HG03095 (cell line): Measurements from ENCODE around the gene DUOX1.
A peak's percentile ranks its signal among the peaks of the same experiment; 100 is the strongest.

Experiments used
- ATAC-seq: cut with Tn5 transposase; IDR thresholded peaks from one replicate; pipeline ENCODE4 v1.9.1; 2021; ENCODE audit warnings: moderate library complexity; ENCODE audit not compliant: unreplicated experiment

DUOX1 gene

DNA sequence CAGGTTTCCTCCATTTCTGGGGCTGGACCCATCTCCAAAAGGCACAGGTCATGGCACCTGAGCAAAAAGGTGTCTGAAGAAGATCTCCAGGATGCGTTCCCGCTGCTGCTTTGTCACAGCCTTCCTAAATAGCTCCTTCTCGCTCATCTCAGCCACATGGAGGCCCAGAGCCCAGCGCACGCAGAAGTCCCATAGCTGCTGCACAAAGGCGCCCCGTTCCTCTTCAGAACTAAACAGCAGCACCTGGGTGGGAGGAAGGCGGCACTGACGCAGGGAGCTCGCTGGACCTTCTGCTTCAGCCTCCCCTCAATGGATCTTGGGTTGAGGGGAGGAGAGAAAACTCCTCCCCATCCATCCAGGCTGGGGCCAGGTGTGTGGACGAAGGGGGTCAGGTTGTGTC, 24.2 kb upstream of the DUOX1 start:
- ATAC-seq, result no peak

DNA sequence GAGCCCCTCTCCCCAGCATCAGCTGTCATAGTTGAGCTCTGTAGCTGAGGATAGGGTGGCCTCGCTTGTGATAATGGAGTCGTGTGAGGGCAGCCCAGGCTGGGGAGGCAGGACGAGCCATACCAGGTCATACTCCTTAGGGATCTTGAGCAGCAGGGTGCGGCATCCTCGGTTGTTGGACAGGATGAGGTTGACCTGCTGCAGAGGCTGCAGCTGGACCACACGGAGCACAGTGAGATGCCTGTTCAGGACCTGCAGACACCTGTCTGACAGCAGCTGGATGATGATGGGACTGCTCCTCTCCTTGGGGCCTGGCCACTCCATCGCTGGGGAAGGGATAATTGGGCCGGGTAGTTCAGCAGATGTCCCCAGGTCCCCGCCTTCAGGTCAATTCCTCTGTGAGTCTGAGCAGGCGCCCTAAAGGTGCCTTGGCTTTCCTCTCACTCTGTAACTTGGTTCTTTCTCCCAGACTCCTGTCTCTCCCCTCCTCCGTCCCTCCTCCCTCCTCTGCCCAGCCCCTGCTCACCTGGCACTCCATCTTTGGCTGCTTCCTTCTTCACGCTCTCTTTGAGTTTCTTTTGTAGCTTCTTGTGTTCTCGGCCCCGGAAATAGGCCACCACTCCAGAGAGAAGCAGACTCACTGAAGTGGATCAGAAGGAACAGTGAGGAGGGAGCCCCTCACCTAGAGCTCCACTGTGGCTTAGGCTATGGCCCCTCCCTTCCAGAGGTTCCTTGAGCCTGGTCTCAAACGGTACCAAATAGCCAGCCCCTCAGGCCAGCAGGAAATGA, 23.6 kb upstream of the DUOX1 start:
- ATAC-seq, result no peak

DNA sequence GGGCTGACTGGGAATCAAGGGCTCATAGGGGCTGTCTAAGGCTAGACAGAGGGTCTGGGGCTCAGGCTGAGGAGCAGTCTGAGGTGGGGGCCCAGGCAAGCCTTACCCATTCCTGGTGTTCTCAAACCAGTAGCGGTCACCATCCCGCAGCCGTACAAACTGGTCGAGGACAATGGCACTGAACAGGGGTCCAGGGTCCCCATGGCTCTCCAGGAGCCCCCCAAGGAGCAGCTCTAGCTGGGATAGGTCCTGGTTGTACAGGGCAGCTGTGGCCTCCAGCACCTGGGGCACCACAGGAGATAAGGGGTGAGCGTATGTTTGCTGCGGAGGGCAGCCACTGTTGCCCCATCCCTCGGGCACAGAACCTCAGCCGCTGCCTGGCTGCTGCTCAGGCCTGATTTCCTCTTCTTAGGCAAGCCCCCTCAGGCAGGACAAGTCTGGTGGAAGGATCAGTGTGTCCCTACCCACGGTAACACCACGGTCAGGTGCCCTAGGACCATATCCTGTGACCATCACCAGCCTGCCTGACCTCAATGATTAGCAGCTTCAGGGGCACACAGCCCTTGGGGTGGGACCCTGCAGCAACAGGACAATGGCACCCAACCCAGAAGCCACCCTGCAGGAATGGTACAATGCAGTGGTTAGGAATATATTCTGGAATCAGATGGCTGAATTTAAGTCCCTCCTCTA, 21.7 kb upstream of the DUOX1 start:
- no peak for ATAC-seq

DNA sequence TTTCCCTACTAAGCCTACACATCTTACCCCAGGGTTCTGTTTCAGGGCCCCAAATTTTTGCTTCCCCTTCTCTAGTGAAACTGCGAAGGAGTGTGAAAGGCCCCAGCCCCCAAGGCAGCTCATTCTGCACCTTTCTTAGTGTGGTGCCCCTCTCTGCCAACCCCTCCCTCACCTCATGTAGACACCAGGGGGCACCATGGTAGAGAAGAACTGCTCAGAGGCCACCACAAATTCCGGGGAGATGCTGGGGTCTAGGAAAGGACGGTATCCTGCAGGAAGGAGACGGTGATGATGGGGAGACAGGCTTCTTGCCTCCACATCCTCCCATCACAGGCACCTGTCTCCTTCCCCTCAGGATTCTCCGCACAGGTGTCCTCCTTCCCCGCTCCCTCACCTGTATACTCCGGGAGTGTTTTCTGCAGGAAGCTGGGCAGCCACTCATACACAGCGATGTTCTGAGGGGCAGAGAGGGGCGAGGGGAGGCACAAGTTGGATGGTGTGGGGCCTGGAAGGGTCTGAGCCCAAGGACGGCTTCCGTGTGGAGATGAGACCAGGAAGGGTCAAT, 19.5 kb upstream of the DUOX1 start:
- ATAC-seq, result no peak

DNA sequence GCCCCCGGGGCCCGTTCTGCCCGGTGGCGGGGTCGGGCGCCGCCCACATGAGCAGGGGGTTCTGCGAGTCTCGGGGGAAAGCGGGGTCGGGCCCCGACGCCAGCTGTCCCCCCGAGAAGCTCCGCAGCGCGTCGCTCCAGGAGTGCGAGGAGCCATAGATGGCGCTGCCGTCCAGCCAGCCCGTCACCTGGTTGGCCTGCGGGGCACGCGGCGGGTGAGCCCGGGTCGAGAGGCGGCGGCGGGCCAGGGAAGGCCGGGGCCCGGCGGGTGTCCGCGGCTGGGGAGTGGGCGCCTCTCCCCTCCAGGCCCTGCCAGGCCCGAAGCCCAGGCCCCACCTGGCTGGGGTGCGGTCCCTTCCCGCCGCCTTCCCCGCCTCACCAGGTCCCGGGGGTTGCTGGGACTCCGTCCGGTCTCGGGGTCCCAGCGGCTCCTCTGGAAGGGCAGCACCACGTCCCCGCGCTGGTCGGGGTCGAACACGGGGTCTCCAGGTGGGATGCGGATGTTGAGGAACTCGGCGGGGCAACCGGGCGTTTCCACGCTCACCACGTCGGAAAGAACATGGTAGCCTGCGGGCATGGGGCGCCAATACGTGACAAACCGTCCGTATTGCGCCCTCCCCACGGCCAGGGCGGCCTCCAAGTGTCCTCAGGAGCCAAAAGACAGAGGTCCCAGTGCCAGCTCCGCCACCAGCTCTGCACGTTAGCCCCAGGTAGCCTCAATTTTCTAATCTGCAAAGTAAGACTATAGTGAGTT, 18.2 kb upstream of the DUOX1 start:
- no peak for ATAC-seq

DNA sequence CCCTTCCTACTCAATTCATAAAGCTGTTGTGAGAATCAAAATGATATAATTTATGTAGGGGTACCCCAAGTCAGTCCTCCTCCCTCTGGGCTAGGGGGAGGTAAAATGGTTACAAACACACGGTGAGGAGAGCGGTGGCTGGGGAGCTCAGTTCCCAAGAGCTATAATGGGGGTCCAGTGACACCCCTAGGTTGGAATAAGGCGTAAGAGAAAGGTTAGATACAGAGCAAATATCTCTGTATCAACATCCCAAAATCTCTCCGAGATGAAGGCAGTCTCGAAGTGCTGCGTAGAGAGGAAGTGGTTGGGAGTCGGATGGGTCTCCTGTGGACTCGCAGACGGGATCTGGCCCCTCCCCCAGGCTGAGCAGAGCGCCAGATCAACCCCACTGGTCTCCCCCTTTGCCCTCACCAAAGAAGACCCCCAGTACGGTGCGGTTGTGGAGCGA, 17.6 kb upstream of the DUOX1 start:
- no peak for ATAC-seq

DNA sequence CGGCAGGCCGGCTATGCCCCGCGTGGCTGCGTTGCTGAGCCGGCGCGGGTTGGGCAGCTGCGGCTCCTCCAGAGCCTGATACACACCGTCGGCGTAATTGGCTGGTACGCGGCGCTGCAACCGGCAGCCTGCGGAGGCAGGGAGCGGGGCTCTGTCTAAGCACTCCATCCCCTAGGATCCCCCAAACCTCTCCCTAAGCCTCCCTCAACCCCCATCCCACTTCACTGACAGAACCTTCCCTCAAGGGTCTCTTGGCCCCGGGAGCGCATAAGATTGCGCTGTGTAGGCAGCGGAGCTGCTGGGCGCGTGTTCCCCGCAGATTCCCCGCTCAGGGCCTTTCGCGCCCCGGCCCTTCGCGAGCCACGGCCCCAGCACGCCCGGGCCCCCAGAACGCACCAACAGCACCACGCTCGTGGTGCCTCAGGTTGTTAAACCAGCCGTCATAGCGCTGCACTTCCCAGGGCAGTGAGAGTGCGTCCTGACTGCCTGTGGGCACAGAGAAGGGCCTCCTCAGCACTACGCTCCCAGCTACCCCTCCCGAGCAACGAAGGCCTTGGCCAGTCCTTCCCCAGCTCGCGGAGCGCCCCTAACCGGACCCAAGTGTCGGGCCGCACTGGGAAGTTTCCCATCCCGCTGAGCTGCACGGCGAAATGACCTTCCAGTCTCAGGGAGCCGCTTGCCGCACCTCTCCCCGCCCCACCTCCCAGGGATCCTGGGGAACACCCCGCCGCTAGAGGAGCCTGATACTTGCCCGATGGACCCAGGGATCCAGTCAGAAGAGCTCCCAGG, 17.0 kb upstream of the DUOX1 start:
- ATAC-seq, result no peak

DNA sequence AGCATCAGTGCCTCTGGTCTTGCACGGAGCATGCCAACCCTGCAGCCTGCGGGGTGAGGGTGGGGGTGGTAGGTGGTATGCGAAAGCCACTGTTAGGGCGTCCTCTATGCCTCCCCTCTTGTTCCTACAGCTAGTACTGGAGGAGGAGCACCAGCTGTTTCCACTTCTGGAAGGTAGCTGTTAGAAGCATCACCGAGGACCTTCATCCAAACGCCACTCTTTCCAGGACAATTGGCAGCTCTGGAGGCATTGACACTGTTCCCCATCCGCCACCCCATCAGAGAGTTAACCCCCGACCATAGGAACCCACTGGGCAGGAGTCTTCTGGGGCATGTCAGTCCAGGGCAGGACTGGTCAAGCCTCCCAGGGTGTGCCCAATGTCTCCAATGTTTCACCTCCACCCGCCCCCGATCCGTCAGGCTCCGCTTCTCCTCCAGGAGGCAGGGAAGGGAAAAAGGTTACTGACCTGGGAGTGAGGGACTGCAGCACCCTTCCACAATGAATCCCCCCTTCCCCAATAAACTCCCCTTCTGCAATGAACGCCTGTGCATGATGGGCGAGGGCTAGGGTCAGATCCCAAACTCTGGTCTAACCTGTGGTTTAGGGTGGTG, 16.3 kb upstream of the DUOX1 start:
- ATAC-seq, result no peak

DNA sequence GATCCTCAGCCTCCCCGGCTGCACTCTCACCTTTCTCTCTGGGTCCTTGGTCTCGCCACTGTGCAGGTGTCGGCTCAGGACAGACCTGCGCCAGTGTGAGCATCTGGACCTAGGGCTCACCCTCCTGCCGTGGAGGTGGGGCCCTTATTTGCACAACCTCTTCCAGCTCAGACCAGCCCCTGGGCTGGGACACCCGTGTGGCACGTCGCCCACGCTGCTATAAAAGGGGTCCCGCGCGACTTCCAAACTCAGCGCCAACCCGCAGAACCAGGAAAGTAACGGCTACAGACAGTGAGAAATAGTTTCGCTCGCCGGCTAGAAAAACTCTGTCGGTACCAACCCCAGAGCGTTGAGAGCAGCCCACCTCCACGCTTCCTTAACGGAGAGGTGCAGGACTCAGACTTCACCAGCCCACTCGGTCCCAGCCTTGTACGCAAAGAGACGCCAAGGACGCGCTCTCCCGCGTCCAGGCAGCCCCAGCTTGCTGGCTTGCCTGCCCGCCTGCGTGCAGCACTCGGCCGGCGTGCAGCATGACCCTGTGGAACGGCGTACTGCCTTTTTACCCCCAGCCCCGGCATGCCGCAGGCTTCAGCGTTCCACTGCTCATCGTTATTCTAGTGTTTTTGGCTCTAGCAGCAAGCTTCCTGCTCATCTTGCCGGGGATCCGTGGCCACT, 15.6 kb upstream of the DUOX1 start, which contains the start of the genes DUOX2 and DUOXA2:
TSS of gene DUOX2 (minus strand) at position 97 of the 675 bp plus-strand sequence. CDS start 761 bp downstream, outside the sequence.
TSS of gene DUOXA2 (plus strand) at position 251 of the 675 bp plus-strand sequence. CDS start at position 531, 280 bp downstream.
- ATAC-seq, result no peak

DNA sequence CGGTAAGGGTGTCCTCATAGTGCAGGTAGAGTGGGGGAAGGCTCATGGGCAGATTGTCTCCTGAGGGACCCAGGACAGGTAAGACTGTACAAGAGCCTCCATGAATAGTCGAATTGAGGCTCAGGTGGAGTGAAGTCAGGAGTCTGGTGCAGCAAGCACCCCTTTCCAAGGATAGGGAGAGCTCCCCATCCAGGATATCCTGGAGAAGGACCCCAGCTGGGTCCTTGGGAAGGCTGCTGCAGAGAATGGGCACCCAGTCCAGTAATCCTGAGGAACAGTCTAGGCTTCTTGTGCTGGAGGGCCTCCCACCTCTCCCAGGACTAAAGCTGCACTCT, 15.1 kb upstream of the DUOX1 start:
- no peak for ATAC-seq

DNA sequence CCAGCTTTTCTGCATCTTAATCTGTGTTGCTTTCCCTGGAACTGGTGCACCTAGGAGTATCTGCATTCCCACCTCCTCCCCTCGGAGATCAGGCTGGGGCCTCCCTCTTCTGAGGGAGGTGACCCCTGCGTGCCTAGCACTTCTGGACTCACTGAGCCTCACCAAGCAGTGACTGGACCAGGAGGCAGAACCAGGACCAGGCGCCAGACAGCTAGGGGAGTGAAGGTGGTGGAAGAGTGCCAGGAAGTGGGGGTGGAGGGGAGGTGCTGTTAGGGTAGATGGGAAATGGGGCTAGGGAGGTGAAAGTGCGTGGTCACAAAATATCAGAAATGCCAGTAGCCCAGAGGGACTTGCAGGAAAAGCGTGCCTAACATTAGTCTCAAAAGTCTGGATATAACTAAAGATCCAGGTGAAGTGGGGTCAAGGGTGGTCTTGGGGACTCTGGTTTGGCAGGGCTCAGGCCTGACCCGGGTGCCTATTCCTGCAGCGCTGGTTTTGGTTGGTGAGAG, 14.4 kb upstream of the DUOX1 start:
- ATAC-seq, result no peak

DNA sequence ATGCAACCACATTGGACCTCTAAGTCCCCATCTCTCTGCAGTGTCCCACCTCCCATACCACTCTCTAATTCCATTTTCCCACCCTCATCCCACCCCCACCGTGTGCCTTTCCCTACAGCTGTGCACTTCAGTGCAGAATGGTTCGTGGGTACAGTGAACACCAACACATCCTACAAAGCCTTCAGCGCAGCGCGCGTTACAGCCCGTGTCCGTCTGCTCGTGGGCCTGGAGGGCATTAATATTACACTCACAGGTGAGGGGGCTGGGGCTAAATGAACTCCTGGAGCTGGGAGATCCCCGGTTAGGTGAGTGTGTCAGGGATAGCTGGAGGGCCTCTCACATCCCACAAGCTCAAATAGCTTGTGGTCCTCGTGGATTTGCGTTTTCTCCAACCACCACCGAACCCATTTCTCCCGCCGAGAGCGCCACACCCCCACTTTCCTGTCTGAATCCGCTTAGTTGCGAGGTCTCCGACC, 13.8 kb upstream of the DUOX1 start:
- no peak for ATAC-seq

DNA sequence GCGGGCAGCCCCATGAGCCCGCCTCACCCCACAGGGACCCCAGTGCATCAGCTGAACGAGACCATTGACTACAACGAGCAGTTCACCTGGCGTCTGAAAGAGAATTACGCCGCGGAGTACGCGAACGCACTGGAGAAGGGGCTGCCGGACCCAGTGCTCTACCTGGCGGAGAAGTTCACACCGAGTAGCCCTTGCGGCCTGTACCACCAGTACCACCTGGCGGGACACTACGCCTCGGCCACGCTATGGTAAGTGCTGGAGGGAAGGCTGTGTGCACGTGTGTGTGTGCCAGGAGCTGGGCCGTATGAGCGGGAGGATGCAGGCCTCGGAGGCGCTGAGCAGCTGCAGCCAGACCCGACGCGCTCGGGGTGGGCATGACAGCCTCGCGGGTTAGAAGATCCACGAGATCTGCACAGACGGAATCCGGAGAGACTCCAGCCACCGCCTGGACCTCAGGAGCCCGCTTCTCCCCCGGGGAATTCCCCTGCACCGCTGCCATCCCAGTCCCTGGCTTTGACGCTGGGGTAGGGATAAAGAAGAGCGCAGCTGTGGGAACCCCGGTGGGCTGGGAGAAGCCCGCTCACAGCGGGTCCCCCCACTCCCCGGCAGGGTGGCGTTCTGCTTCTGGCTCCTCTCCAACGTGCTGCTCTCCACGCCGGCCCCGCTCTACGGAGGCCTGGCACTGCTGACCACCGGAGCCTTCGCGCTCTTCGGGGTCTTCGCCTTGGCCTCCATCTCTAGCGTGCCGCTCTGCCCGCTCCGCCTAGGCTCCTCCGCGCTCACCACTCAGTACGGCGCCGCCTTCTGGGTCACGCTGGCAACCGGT, 13.1 kb upstream of the DUOX1 start:
- no peak for ATAC-seq

DNA sequence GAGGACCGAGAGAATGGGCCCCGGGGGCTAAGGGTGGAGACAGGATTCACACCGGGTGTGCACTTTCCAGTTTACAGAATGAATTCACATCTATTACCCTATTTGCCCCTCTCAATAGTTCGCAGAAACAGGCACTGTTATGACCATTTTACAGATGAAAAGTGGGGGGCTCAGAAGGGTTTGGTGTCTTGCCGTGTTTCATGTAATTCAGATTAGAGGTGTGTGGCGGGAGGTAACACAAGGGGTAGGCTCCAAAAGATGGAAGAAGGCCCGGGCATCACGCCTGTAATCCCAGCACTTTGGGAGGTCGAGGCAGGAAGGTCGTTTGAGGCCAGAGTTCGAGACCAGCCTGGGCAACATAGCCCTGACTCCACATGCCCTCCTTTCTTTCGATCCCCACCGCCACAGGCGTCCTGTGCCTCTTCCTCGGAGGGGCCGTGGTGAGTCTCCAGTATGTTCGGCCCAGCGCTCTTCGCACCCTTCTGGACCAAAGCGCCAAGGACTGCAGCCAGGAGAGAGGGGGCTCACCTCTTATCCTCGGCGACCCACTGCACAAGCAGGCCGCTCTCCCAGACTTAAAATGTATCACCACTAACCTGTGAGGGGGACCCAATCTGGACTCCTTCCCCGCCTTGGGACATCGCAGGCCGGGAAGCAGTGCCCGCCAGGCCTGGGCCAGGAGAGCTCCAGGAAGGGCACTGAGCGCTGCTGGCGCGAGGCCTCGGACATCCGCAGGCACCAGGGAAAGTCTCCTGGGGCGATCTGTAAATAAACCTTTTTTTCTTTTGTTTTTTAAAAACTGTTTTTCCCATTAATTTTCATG, 12.3 kb upstream of the DUOX1 start:
- no peak for ATAC-seq

DNA sequence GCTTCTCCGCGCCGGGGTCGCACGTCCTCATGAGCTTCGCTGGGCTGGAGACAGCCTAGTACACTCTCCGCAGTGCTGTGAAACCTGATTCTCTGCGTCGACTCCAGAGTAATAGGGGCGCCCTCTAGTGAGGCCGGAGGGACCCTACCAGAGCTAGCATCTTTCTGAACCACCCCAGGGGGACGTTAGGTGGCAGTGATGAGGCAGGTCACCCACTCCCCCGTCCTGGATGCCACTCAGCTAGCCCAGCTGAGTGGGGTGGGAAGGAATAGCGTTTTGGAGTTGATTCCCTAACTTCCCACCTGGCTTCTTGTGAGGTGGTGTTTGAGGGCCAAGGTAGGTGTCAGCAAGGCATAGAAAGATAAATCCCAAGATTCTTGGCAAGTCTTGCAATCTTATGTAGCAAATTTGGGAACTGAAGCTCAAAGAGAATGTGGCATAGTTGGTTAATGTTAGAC, 11.6 kb upstream of the DUOX1 start:
- peak; percentile 95 for ATAC-seq

DNA sequence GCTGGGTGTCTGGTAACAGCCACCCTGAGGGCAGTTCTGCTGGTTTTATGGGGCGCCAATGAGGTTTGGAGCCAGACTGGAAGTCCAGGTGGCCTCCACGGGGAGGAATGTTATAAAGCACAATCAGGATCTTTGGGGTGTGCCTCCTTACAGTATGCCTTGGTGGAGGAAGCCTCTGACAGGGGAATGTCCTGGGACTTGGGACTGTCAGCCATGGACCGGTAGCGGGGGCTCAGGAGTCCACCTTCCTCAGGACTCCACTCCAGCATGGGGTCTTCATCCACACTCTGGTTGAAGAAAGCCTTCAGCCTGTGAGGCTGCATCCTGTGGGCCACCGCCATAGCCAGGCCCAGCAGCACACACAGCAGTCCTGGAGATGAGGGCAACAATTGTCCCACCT, 10.8 kb upstream of the DUOX1 start:
- no peak for ATAC-seq
